H9 (cell line): ENCODE results near the gene MAGI1. TPM values are rescaled to one million over a fixed set of nuclear protein-coding genes. Genes with fewer than 3 reads are reported as not detected.

Source experiments
- DNase-seq: peaks from one replicate; pipeline ENCODE4 v3.0.0-alpha.2; 2017
- H2AFZ ChIP-seq: one replicate; pipeline ENCODE4 v1.6.1; 2013; ENCODE audit warnings: mild to moderate bottlenecking, low read length, control low read depth, moderate library complexity
- H2AK5ac ChIP-seq: 2 replicates; pipeline ENCODE4 v1.6.1; 2013; ENCODE audit warnings: low read length, control low read depth, mixed read lengths; ENCODE audit not compliant: insufficient read length
- H2BK120ac ChIP-seq: one replicate; pipeline ENCODE4 v1.6.1; 2013; ENCODE audit warnings: low read depth, mild to moderate bottlenecking, low read length, control low read depth, inconsistent platforms; ENCODE audit not compliant: poor library complexity, severe bottlenecking
- H2BK12ac ChIP-seq: 2 replicates; pipeline ENCODE4 v1.6.1; 2013; ENCODE audit warnings: low read length, control low read depth, mixed read lengths, low read depth; ENCODE audit not compliant: insufficient read length
- H2BK15ac ChIP-seq: 2 replicates; pipeline ENCODE4 v1.6.1; 2013; ENCODE audit warnings: low read depth, low read length, control low read depth
- H2BK20ac ChIP-seq: one replicate; pipeline ENCODE4 v1.6.1; 2013; ENCODE audit warnings: low read depth, mild to moderate bottlenecking, low read length, control low read depth, inconsistent platforms; ENCODE audit not compliant: poor library complexity, severe bottlenecking
- H2BK5ac ChIP-seq: 2 replicates; pipeline ENCODE4 v1.6.1; 2013; ENCODE audit warnings: low read length, control low read depth, mixed read lengths; ENCODE audit not compliant: insufficient read length
- H3K14ac ChIP-seq: 2 replicates; pipeline ENCODE4 v1.6.1; 2013; ENCODE audit warnings: low read length, control low read depth; ENCODE audit not compliant: insufficient read depth
- H3K18ac ChIP-seq: 2 replicates; pipeline ENCODE4 v1.6.1; 2013; ENCODE audit warnings: low read depth, mild to moderate bottlenecking, mixed read lengths, low read length, control low read depth; ENCODE audit not compliant: insufficient read length
- H3K23ac ChIP-seq: 2 replicates; pipeline ENCODE4 v1.6.1; 2013; ENCODE audit warnings: low read length, control low read depth, mixed read lengths, low read depth; ENCODE audit not compliant: insufficient read length
- H3K23me2 ChIP-seq: 2 replicates; pipeline ENCODE4 v1.6.1; 2013; ENCODE audit warnings: low read depth, mild to moderate bottlenecking, mixed read lengths, low read length, control low read depth; ENCODE audit not compliant: insufficient read length, poor library complexity, severe bottlenecking
- H3K27ac ChIP-seq: 2 replicates; pipeline ENCODE4 v1.5.1; 2013; ENCODE audit warnings: low read length, control low read depth, mixed read lengths, low read depth; ENCODE audit not compliant: insufficient read length
- H3K27me3 ChIP-seq: 2 replicates; pipeline ENCODE4 v1.6.1; 2013; ENCODE audit warnings: low read length, control low read depth, inconsistent platforms; ENCODE audit not compliant: insufficient read depth
- H3K4ac ChIP-seq: 2 replicates; pipeline ENCODE4 v1.6.1; 2013; ENCODE audit warnings: low read depth, mild to moderate bottlenecking, control low read depth, inconsistent platforms, low read length, moderate library complexity
- H3K4me1 ChIP-seq: 2 replicates; pipeline ENCODE4 v1.6.1; 2013; ENCODE audit warnings: low read length, control low read depth, inconsistent platforms; ENCODE audit not compliant: insufficient read depth
- H3K4me2 ChIP-seq: 2 replicates; pipeline ENCODE4 v1.6.1; 2013; ENCODE audit warnings: low read length, control low read depth, mixed read lengths; ENCODE audit not compliant: insufficient read length, insufficient read depth
- H3K56ac ChIP-seq: 2 replicates; pipeline ENCODE4 v1.6.1; 2013; ENCODE audit warnings: low read depth, mild to moderate bottlenecking, mixed read lengths, low read length, control low read depth; ENCODE audit not compliant: insufficient read length
- H3K79me1 ChIP-seq: 2 replicates; pipeline ENCODE4 v1.6.1; 2013; ENCODE audit warnings: low read depth, mild to moderate bottlenecking, moderate library complexity, low read length, control low read depth, inconsistent platforms; ENCODE audit not compliant: insufficient read depth, poor library complexity, severe bottlenecking
- H3K79me2 ChIP-seq: 2 replicates; pipeline ENCODE4 v1.6.1; 2013; ENCODE audit warnings: low read length, control low read depth, inconsistent platforms; ENCODE audit not compliant: insufficient read depth
- H3K9ac ChIP-seq: 2 replicates; pipeline ENCODE4 v1.6.1; 2013; ENCODE audit warnings: low read length, control low read depth, mixed read lengths; ENCODE audit not compliant: insufficient read length; ENCODE audit errors: extremely low read depth
- H3K9me3 ChIP-seq: one replicate; pipeline ENCODE4 v1.6.1; 2013; ENCODE audit warnings: low read depth, low read length, inconsistent platforms; ENCODE audit not compliant: control insufficient read depth
- H3T11ph ChIP-seq: one replicate; pipeline ENCODE4 v1.6.1; 2013; ENCODE audit warnings: mild to moderate bottlenecking, low read length, control low read depth, inconsistent platforms
- H4K20me1 ChIP-seq: one replicate; pipeline ENCODE4 v1.6.1; 2013; ENCODE audit not compliant: control insufficient read depth, insufficient read length, insufficient read depth
- H4K5ac ChIP-seq: 2 replicates; pipeline ENCODE4 v1.6.1; 2013; ENCODE audit warnings: low read depth, mild to moderate bottlenecking, mixed read lengths, low read length, control low read depth; ENCODE audit not compliant: insufficient read length
- H4K8ac ChIP-seq: replicated peaks from 2 replicates; pipeline ENCODE4 v1.6.1; 2013; ENCODE audit warnings: low read length, control low read depth, mixed read lengths, low read depth; ENCODE audit not compliant: insufficient read length
- H4K91ac ChIP-seq: 2 replicates; pipeline ENCODE4 v1.6.1; 2013; ENCODE audit warnings: low read depth, mild to moderate bottlenecking, moderate library complexity, mixed read lengths, low read length, control low read depth; ENCODE audit not compliant: insufficient read length
- H3K27ac Mint-ChIP-seq, 3 experiments: 2 replicates in 2 of 3; 3 replicates in 1 of 3; pipeline ENCODE4 v1.8.0; 2020 to 2021; ENCODE audit warnings: mixed read lengths in 3 of 3, mild to moderate bottlenecking in 1 of 3, moderate library complexity in 1 of 3
- H3K27me3 Mint-ChIP-seq: 2 replicates; pipeline ENCODE4 v1.8.0; 2021; ENCODE audit warnings: low read depth, mild to moderate bottlenecking, moderate library complexity, mixed read lengths
- H3K36me3 Mint-ChIP-seq, 3 experiments: 2 replicates in 2 of 3; 3 replicates in 1 of 3; pipeline ENCODE4 v1.8.0; 2020 to 2021; ENCODE audit warnings: low read depth in 3 of 3, mixed read lengths in 3 of 3; ENCODE audit not compliant: insufficient read depth in 1 of 3
- H3K4me1 Mint-ChIP-seq, 2 experiments: 2 replicates each; pipeline ENCODE4 v1.8.0; 2020; ENCODE audit warnings: mixed read lengths in 2 of 2
- H3K4me3 Mint-ChIP-seq, 2 experiments: 2 replicates in 1 of 2; 3 replicates in 1 of 2; pipeline ENCODE4 v1.8.0; 2020 to 2021; ENCODE audit warnings: mild to moderate bottlenecking in 2 of 2, mixed read lengths in 2 of 2, moderate library complexity in 1 of 2
- H3K9me3 Mint-ChIP-seq, 2 experiments: 2 replicates in 1 of 2; 3 replicates in 1 of 2; pipeline ENCODE4 v1.8.0; 2020; ENCODE audit warnings: mild to moderate bottlenecking in 2 of 2, mixed read lengths in 2 of 2, moderate library complexity in 1 of 2
- CTCF ChIP-seq: fragments of 200-600 bp; sonication (generic); conservative IDR thresholded peaks from 3 replicates; pipeline ENCODE4 v1.8.0; 2021; ENCODE audit warnings: antibody characterized with exemption, mild to moderate bottlenecking
- WGBS: extraction: QIAGEN DNeasy Blood & Tissue Kit; methylation state at CpG from one replicate; pipeline ENCODE4 v1.1.7; 2013; ENCODE audit warnings: missing lambda C conversion rate, low lambda C conversion rate, mixed read lengths; ENCODE audit not compliant: insufficient read length; ENCODE audit errors: extremely low coverage; 5-methylcytosine and 5-hydroxymethylcytosine counted together
- total RNA-seq: library from RNA; stranded (reverse); gene quantifications from 2 replicates; pipeline ENCODE4 v1.2.1, GENCODE V29; 2021

The MAGI1 gene
- total RNA-seq, 1 experiment from 2014 or later, result 65.7 TPM

GRCh38 chr3:65824166-65824565 is 214.6 kb downstream of the MAGI1 start:
- no peak for TF ChIP-seq CTCF
- Mint-ChIP-seq H3K36me3 (peaks cover 3 to 7% (median 3%) of the 10 kb centered on the region in 3 experiments; a peak in 5 of 7 replicates), H3K27me3 (peaks cover 12% of the 10 kb centered on the region), H3K27ac (no peak overlapping the region), H3K4me1 (peaks cover 20 to 21% of the 10 kb centered on the region in 2 experiments), H3K9me3 (peaks cover 3 to 5% of the 10 kb centered on the region in 2 experiments; a peak in 3 of 5 replicates), H3K4me3 (no peak overlapping the region)
- Histone ChIP-seq H2BK5ac (no peak overlapping the region), H2BK120ac (no peak overlapping the region), H3K27me3 (no peaks in the 10 kb centered on the region), H3K4ac (no peak overlapping the region), H3K79me2 (no peaks in the 10 kb centered on the region), H4K5ac (no peak overlapping the region), H3K9me3 (no peaks in the 10 kb centered on the region), H2BK12ac (no peak overlapping the region), H3K27ac (no peak overlapping the region), H2BK15ac (no peak overlapping the region), H3K56ac (no peak overlapping the region), H2AFZ (no peak overlapping the region), H3K18ac (no peak overlapping the region), H3T11ph (no peak overlapping the region), H2BK20ac (no peak overlapping the region), H4K91ac (no peak overlapping the region), H2AK5ac (no peak overlapping the region), H3K4me2 (no peak overlapping the region), H3K79me1 (no peaks in the 10 kb centered on the region), H3K23me2 (no peaks in the 10 kb centered on the region), H3K14ac (no peak overlapping the region), H4K8ac (no peak overlapping the region), H4K20me1 (no peaks in the 10 kb centered on the region), H3K23ac (no peak overlapping the region), H3K4me1 (no peaks in the 10 kb centered on the region), H3K9ac (no peak overlapping the region)
- no CpG with 5 or more reads among the region's 5 CpGs for WGBS
- DNase-seq, result no peak
